H1 (cell line): ENCODE measurements around the gene TSSC4. TPM values are rescaled to one million over a fixed set of nuclear protein-coding genes. Genes with fewer than 3 reads are reported as not detected.

Experiments
- CTCF ChIA-PET: fragments of 300-600 bp; sonication (Branson Sonifier 250); formaldehyde crosslinking; loops from one replicate; lab custom pipeline; 2021; ENCODE audit not compliant: partially characterized antibody; lab: Charles Lee
- POLR2A ChIA-PET: fragments of 300-600 bp; sonication (Branson Sonifier 250); formaldehyde crosslinking; loops from one replicate; lab custom pipeline; 2021; ENCODE audit warnings: inconsistent platforms; ENCODE audit not compliant: partially characterized antibody; lab: Charles Lee
- DNase-seq, 2 experiments: peaks; one replicate each; pipeline versions ENCODE4 v3.0.0 to v3.0.0-alpha.2; 2010 to 2022; ENCODE audit warnings: low spot score in 2 of 2, low read depth in 1 of 2, mixed read lengths in 1 of 2
- FAIRE-seq: peaks from 2 replicates; lab custom pipeline; 2011; peaks lifted over from hg19 to GRCh38; lab: Jason Lieb, UNC
- H2AFZ ChIP-seq: 2 replicates; pipeline ENCODE4 v1.8.1; 2012; ENCODE audit warnings: low read length, inconsistent platforms
- H2AK5ac ChIP-seq: 2 replicates; pipeline ENCODE4 v1.6.1; 2013; ENCODE audit warnings: low read depth, low read length
- H2BK120ac ChIP-seq: replicated peaks from 2 replicates; pipeline ENCODE3; 2013; ENCODE audit warnings: low read depth, low read length, inconsistent platforms
- H2BK12ac ChIP-seq: 2 replicates; pipeline ENCODE4 v1.6.1; 2013; ENCODE audit warnings: low read depth, low read length
- H2BK15ac ChIP-seq: 2 replicates; pipeline ENCODE4 v1.6.1; 2013; ENCODE audit warnings: low read length
- H2BK20ac ChIP-seq: 2 replicates; pipeline ENCODE4 v1.6.1; 2013; ENCODE audit warnings: low read length
- H2BK5ac ChIP-seq: 2 replicates; pipeline ENCODE4 v1.6.1; 2013; ENCODE audit warnings: low read depth, low read length
- H3K14ac ChIP-seq: 2 replicates; pipeline ENCODE4 v1.6.1; 2013; ENCODE audit warnings: inconsistent platforms; ENCODE audit not compliant: insufficient read length
- H3K18ac ChIP-seq: 2 replicates; pipeline ENCODE4 v1.6.1; 2013; ENCODE audit warnings: low read length; ENCODE audit errors: extremely low read depth
- H3K23ac ChIP-seq: 2 replicates; pipeline ENCODE4 v1.6.1; 2013; ENCODE audit warnings: inconsistent platforms; ENCODE audit not compliant: insufficient read length
- H3K23me2 ChIP-seq: 2 replicates; pipeline ENCODE4 v1.6.1; 2013; ENCODE audit warnings: low read depth, low read length
- H3K27ac ChIP-seq: 2 replicates; pipeline ENCODE4 v1.6.1; 2011; ENCODE audit warnings: low read depth, low read length, inconsistent platforms
- H3K27me3 ChIP-seq, 4 experiments: replicated peaks in 1 of 4; 1 replicate in 1 of 4; 2 replicates in 3 of 4; pipeline versions ENCODE4 v1.6.1 to v1.8.1; 2011 to 2013; ENCODE audit warnings: low read length in 3 of 4, mild to moderate bottlenecking in 3 of 4, inconsistent platforms in 2 of 4, mixed read lengths in 2 of 4, moderate library complexity in 1 of 4; ENCODE audit not compliant: control insufficient read depth in 3 of 4, insufficient read depth in 3 of 4; ENCODE audit errors: extremely low read depth in 1 of 4
- H3K36me3 ChIP-seq, 4 experiments: 2 replicates each; pipeline versions ENCODE4 v1.6.1 to v1.8.1; 2011 to 2013; ENCODE audit warnings: mild to moderate bottlenecking in 4 of 4, low read length in 3 of 4, moderate library complexity in 2 of 4, control low read depth in 1 of 4, inconsistent platforms in 1 of 4; ENCODE audit not compliant: insufficient read depth in 4 of 4, control insufficient read depth in 2 of 4
- H3K4ac ChIP-seq: replicated peaks from 2 replicates; pipeline ENCODE3; 2013; ENCODE audit warnings: low read length, low read depth, mixed read lengths, inconsistent platforms; ENCODE audit not compliant: insufficient read length
- H3K4me1 ChIP-seq, 4 experiments: replicated peaks in 1 of 4; 1 replicate in 1 of 4; 2 replicates in 3 of 4; pipeline versions ENCODE4 v1.6.1 to v1.8.1; 2011 to 2013; ENCODE audit warnings: low read length in 3 of 4, inconsistent platforms in 2 of 4, mixed read lengths in 1 of 4; ENCODE audit not compliant: insufficient read depth in 4 of 4, control insufficient read depth in 3 of 4
- H3K4me2 ChIP-seq, 2 experiments: 2 replicates each; pipeline versions ENCODE4 v1.6.1 to v1.8.1; 2011 to 2013; ENCODE audit warnings: low read depth in 2 of 2, low read length in 2 of 2, control low read depth in 1 of 2, inconsistent platforms in 1 of 2, mild to moderate bottlenecking in 1 of 2; ENCODE audit not compliant: insufficient read depth in 1 of 2
- H3K4me3 ChIP-seq, 4 experiments: fragments of 200-600, 300-600 bp in 1 of 4; sonication (generic), shearing (Covaris generic), sonication (Bioruptor Twin) in 1 of 4; 2 replicates each; pipeline versions ENCODE4 v1.5.1 to v1.8.1; 2011 to 2016; ENCODE audit warnings: low read length in 4 of 4, low read depth in 3 of 4, control low read depth in 2 of 4, inconsistent platforms in 2 of 4, mild to moderate bottlenecking in 2 of 4, mixed read lengths in 1 of 4, moderate library complexity in 1 of 4; ENCODE audit not compliant: insufficient read depth in 2 of 4; ENCODE audit errors: extremely low read depth in 1 of 4
- H3K56ac ChIP-seq: replicated peaks from 2 replicates; pipeline ENCODE3; 2013; ENCODE audit warnings: low read depth, mild to moderate bottlenecking, mixed read lengths, low read length, inconsistent platforms; ENCODE audit not compliant: insufficient read length
- H3K79me1 ChIP-seq: 2 replicates; pipeline ENCODE4 v1.6.1; 2013; ENCODE audit warnings: low read depth, low read length, control low read depth
- H3K79me2 ChIP-seq, 2 experiments: 2 replicates each; pipeline versions ENCODE4 v1.6.1 to v1.8.1; 2012 to 2013; ENCODE audit warnings: low read length in 2 of 2, mild to moderate bottlenecking in 2 of 2, inconsistent platforms in 1 of 2; ENCODE audit not compliant: insufficient read depth in 2 of 2, control insufficient read depth in 1 of 2
- H3K9ac ChIP-seq, 4 experiments: replicated peaks in 1 of 4; 1 replicate in 1 of 4; 2 replicates in 3 of 4; pipeline versions ENCODE4 v1.6.1 to v1.8.1; 2011 to 2013; ENCODE audit warnings: low read depth in 3 of 4, low read length in 3 of 4, control low read depth in 2 of 4, mild to moderate bottlenecking in 2 of 4, moderate library complexity in 2 of 4, inconsistent platforms in 1 of 4; ENCODE audit errors: extremely low read depth in 1 of 4
- H3K9me3 ChIP-seq, 2 experiments: 2 replicates each; pipeline versions ENCODE4 v1.6.1 to v1.8.1; 2012 to 2013; ENCODE audit warnings: mild to moderate bottlenecking in 2 of 2, moderate library complexity in 2 of 2, control low read depth in 1 of 2, inconsistent platforms in 1 of 2, low read depth in 1 of 2, low read length in 1 of 2, mixed read lengths in 1 of 2; ENCODE audit not compliant: insufficient read depth in 2 of 2
- H4K20me1 ChIP-seq, 2 experiments: replicated peaks in 1 of 2; 2 replicates each; pipeline versions ENCODE3 to v1.8.1; 2011 to 2013; ENCODE audit warnings: inconsistent platforms in 2 of 2, low read length in 2 of 2, mild to moderate bottlenecking in 1 of 2; ENCODE audit not compliant: insufficient read depth in 2 of 2, control insufficient read depth in 1 of 2
- H4K5ac ChIP-seq: 2 replicates; pipeline ENCODE4 v1.6.1; 2013; ENCODE audit warnings: low read length, low read depth, mixed read lengths, inconsistent platforms; ENCODE audit not compliant: insufficient read length
- H4K8ac ChIP-seq: 2 replicates; pipeline ENCODE4 v1.8.0; 2013; ENCODE audit warnings: mild to moderate bottlenecking, moderate library complexity, low read length, inconsistent platforms; ENCODE audit not compliant: insufficient read depth; ENCODE audit errors: extremely low read depth
- H4K91ac ChIP-seq: replicated peaks from 2 replicates; pipeline ENCODE3; 2013; ENCODE audit warnings: low read length, mixed read lengths, inconsistent platforms; ENCODE audit not compliant: insufficient read length
- NANOG ChIP-seq: IDR thresholded peaks from 2 replicates; pipeline ENCODE4 v1.6.1; 2011; ENCODE audit warnings: low read length, low read depth, mild to moderate bottlenecking, inconsistent platforms; ENCODE audit not compliant: insufficient read depth, poor library complexity, severe bottlenecking
- YY1 ChIP-seq: IDR thresholded peaks from 2 replicates; pipeline ENCODE4 v1.6.1; 2011; ENCODE audit warnings: low read depth, mild to moderate bottlenecking, low read length
- WGBS, 2 experiments: shearing (Covaris generic) in 1 of 2; methylation state at CpG; one replicate each; pipeline versions ENCODE4 v1.1.6 to v1.1.7; 2013 to 2015; ENCODE audit warnings: low lambda C conversion rate in 2 of 2, mixed read lengths in 2 of 2, inconsistent platforms in 1 of 2, low coverage in 1 of 2, missing lambda C conversion rate in 1 of 2; ENCODE audit not compliant: insufficient replicate concordance in 2 of 2, insufficient coverage in 1 of 2, insufficient read length in 1 of 2; ENCODE audit errors: extremely low coverage in 1 of 2, missing lambda C conversion rate in 1 of 2; 5-methylcytosine and 5-hydroxymethylcytosine counted together
- polyA plus RNA-seq, 7 experiments: library from polyadenylated mRNA; depleted of rRNA in 3 of 7; stranded (reverse) in 5 of 7; unstranded in 2 of 7; fragments of >200 nt in 5 of 7; fragments of 200-250 nt in 2 of 7; gene quantifications; 1 replicate in 5 of 7; 2 replicates in 1 of 7; 4 replicates in 1 of 7; pipeline versions ENCODE4 v1.2.1 to v1.2.3, GENCODE V29; 2011 to 2013; ENCODE audit warnings: missing spikeins in 2 of 7, mixed read lengths in 2 of 7
- total RNA-seq: library from RNA; stranded (reverse); fragmentation: NEBNext Ultra II Directional; extraction: Animal tissue kit (Norgen Biotek cat#: 25700); gene quantifications from 2 replicates; pipeline ENCODE4 v1.2.1, GENCODE V29; 2021

TSSC4 gene
- total and polyA plus RNA-seq, 2 of the 8 experiments (the other 6 are each of a cell fraction or from before 2014, with no cell fraction given), result 34.0 to 39.3 TPM

- Histone ChIP-seq H4K8ac (no peak overlapping the region), H3K23ac (no peak overlapping the region), H3K14ac (no peak overlapping the region), H2BK20ac (no peak overlapping the region), H3K27ac (no peak overlapping the region), H3K79me1 (peaks cover 11% of the 10 kb centered on the region), H3K27me3 (no peaks in the 10 kb centered on the region), H3K36me3 (peaks cover 0 to 21% (median under 1%) of the 10 kb centered on the region in 4 experiments; a peak in 4 of 8 replicates), H2AFZ (no peak overlapping the region), H3K56ac (no peak overlapping the region), H2BK12ac (no peak overlapping the region), H3K4me3 (no peak overlapping the region), H3K9me3 (no peaks in the 10 kb centered on the region), H3K79me2 (peaks cover 0 to 6% of the 10 kb centered on the region in 2 experiments; a peak in 2 of 4 replicates), H4K91ac (no peak overlapping the region), H3K9ac (no peak overlapping the region), H3K4ac (no peak overlapping the region), H2BK15ac (no peak overlapping the region), H2BK5ac (no peak overlapping the region), H3K18ac (no peak overlapping the region), H3K4me1 (peaks cover 0 to 13% (median 6%) of the 10 kb centered on the region in 4 experiments; a peak in 4 of 7 replicates), H3K23me2 (peaks cover 4% of the 10 kb centered on the region), H2AK5ac (no peak overlapping the region), H3K4me2 (no peak overlapping the region), H2BK120ac (no peak overlapping the region), H4K5ac (no peak overlapping the region), H4K20me1 (peaks cover 15 to 30% of the 10 kb centered on the region in 2 experiments)
- WGBS, 2 experiments, result 93% methylated on average over 8 of the region's 8 CpGs; no CpG with 5 or more reads in 1 of the 2 experiments
- POLR2A ChIA-PET, result no interaction called here
- CTCF ChIA-PET, result no interaction called here
- DNase-seq (no peak), FAIRE-seq (no peak)
- no peak for TF ChIP-seq YY1
- no peak for TF ChIP-seq NANOG
Measured at GRCh38 chr11:2394818-2395105, 5.8 kb upstream of the TSSC4 start.
